Endothelial cell of umbilical vein (primary cell): ENCODE results near the gene POFUT2. TPM values are rescaled to one million over a fixed set of nuclear protein-coding genes. Genes with fewer than 3 reads are reported as not detected.

ENCODE experiments used
- BruUV-seq: library from RNA; stranded (reverse); fragments of 400-500 nt; replicated peaks from 2 replicates; lab custom pipeline; 2021; lab: Mats Ljungman, UMichigan
- CTCF ChIA-PET: fragments of 300-600, 350-600 bp; sonication (Branson Sonifier 250); formaldehyde crosslinking; loops from one replicate; lab custom pipeline; 2021; ENCODE audit warnings: antibody characterized with exemption, inconsistent platforms; lab: Charles Lee
- POLR2A ChIA-PET: fragments of 300-600, 350-600 bp; sonication (Branson Sonifier 250); formaldehyde crosslinking; loops from one replicate; lab custom pipeline; 2021; ENCODE audit warnings: antibody characterized with exemption, inconsistent platforms; lab: Charles Lee
- DNase-seq: peaks from one replicate; pipeline ENCODE4 v3.0.0-alpha.2; 2011; ENCODE audit warnings: low read depth, low spot score
- FAIRE-seq: peaks from 2 replicates; lab custom pipeline; 2011; peaks lifted over from hg19 to GRCh38; lab: Jason Lieb, UNC
- H2AFZ ChIP-seq: 2 replicates; pipeline ENCODE4 v1.6.0; 2012; ENCODE audit warnings: low read depth, low read length, control low read depth, inconsistent platforms
- H3K27ac ChIP-seq: 2 replicates; pipeline ENCODE4 v1.5.1; 2011; ENCODE audit warnings: low read depth, mild to moderate bottlenecking, control low read depth, low read length, moderate library complexity; ENCODE audit not compliant: insufficient read depth
- H3K27me3 ChIP-seq, 2 experiments: 2 replicates each; pipeline versions ENCODE4 v1.6.0 to v1.6.1; 2011; ENCODE audit warnings: low read length in 2 of 2, mixed read lengths in 1 of 2; ENCODE audit not compliant: control insufficient read depth in 2 of 2, insufficient read depth in 2 of 2
- H3K36me3 ChIP-seq, 2 experiments: 2 replicates in 1 of 2; 3 replicates in 1 of 2; pipeline ENCODE4 v1.5.1; 2011; ENCODE audit warnings: low read length in 2 of 2, mild to moderate bottlenecking in 1 of 2, moderate library complexity in 1 of 2; ENCODE audit not compliant: control insufficient read depth in 2 of 2, insufficient read depth in 2 of 2; ENCODE audit errors: extremely low read depth in 1 of 2
- H3K4me1 ChIP-seq: 3 replicates; pipeline ENCODE4 v1.5.1; 2011; ENCODE audit warnings: mild to moderate bottlenecking, low read length; ENCODE audit not compliant: control insufficient read depth, insufficient read depth; ENCODE audit errors: extremely low read depth
- H3K4me2 ChIP-seq: 2 replicates; pipeline ENCODE4 v1.6.1; 2011; ENCODE audit warnings: low read length, control low read depth, mixed read lengths; ENCODE audit not compliant: insufficient read depth
- H3K4me3 ChIP-seq, 3 experiments: fragments of 200-600 bp in 1 of 3; sonication (generic), shearing (Covaris generic) in 1 of 3; replicated peaks in 1 of 3; 2 replicates each; pipeline ENCODE4 v1.5.1; 2011 to 2016; ENCODE audit warnings: control low read depth in 3 of 3, low read length in 3 of 3, mild to moderate bottlenecking in 2 of 3, inconsistent platforms in 1 of 3, low read depth in 1 of 3, moderate library complexity in 1 of 3; ENCODE audit not compliant: insufficient read depth in 1 of 3
- H3K79me2 ChIP-seq: 2 replicates; pipeline ENCODE4 v1.6.0; 2012; ENCODE audit warnings: low read length, inconsistent platforms; ENCODE audit not compliant: control insufficient read depth, insufficient read depth
- H3K9ac ChIP-seq: replicated peaks from 2 replicates; pipeline ENCODE3; 2011; ENCODE audit warnings: low read length, control low read depth; ENCODE audit not compliant: insufficient read depth; ENCODE audit errors: extremely low read depth
- H3K9me1 ChIP-seq: replicated peaks from 3 replicates; pipeline ENCODE4 v1.6.0; 2011; ENCODE audit warnings: mild to moderate bottlenecking, low read length; ENCODE audit not compliant: control insufficient read depth, insufficient read depth; ENCODE audit errors: extremely low read depth
- H3K9me3 ChIP-seq: replicated peaks from 2 replicates; pipeline ENCODE4 v1.5.1; 2012; ENCODE audit warnings: low read length, inconsistent platforms; ENCODE audit not compliant: control insufficient read depth, insufficient read depth
- H4K20me1 ChIP-seq: replicated peaks from 2 replicates; pipeline ENCODE3; 2011; ENCODE audit warnings: mild to moderate bottlenecking, low read length; ENCODE audit not compliant: control insufficient read depth, insufficient read depth; ENCODE audit errors: extremely low read depth
- CTCF ChIP-seq, 2 donors: IDR thresholded peaks; 1 replicate in 1 of 2; 2 replicates in 1 of 2; pipeline ENCODE4 v1.5.1; 2011; ENCODE audit warnings: low read length in 2 of 2, mild to moderate bottlenecking in 2 of 2, moderate library complexity in 2 of 2, control low read depth in 1 of 2, inconsistent platforms in 1 of 2, low read depth in 1 of 2; ENCODE audit not compliant: insufficient read depth in 1 of 2; ENCODE audit errors: extremely low read depth in 1 of 2
- EZH2 ChIP-seq: IDR thresholded peaks from 2 replicates; pipeline ENCODE4 v1.6.1; 2012; ENCODE audit warnings: borderline replicate concordance, low read depth, mild to moderate bottlenecking, moderate library complexity, low read length, inconsistent platforms; ENCODE audit not compliant: severe bottlenecking
- FOS ChIP-seq: IDR thresholded peaks from 2 replicates; pipeline ENCODE4 v1.6.1; 2011; ENCODE audit warnings: mild to moderate bottlenecking, low read length, moderate library complexity, borderline replicate concordance; ENCODE audit not compliant: insufficient read depth
- GATA2 ChIP-seq: IDR thresholded peaks from 2 replicates; pipeline ENCODE4 v1.7.0; 2011; ENCODE audit warnings: low read depth, mild to moderate bottlenecking, moderate library complexity, mixed read lengths, low read length; ENCODE audit not compliant: insufficient read length, insufficient read depth
- JUN ChIP-seq: IDR thresholded peaks from 2 replicates; pipeline ENCODE4 v1.6.1; 2011; ENCODE audit warnings: borderline replicate concordance, low read depth; ENCODE audit not compliant: insufficient read length, insufficient read depth
- MAX ChIP-seq: IDR thresholded peaks from 2 replicates; pipeline ENCODE4 v1.6.1; 2011; ENCODE audit not compliant: insufficient read depth, insufficient read length
- POLR2A ChIP-seq: IDR thresholded peaks from 2 replicates; pipeline ENCODE4 v1.6.1; 2012; ENCODE audit warnings: low read depth, mild to moderate bottlenecking, control low read depth, low read length
- POLR2AphosphoS5 ChIP-seq: IDR thresholded peaks from 2 replicates; pipeline ENCODE4 v1.6.1; 2012; ENCODE audit warnings: low read depth, mild to moderate bottlenecking, control low read depth, low read length, moderate library complexity; ENCODE audit not compliant: insufficient read depth
- dilution Hi-C: fragments of 300-500 bp; cut with MboI; formaldehyde crosslinking; loops from one replicate; pipeline ENCODE4 v1.15.0; 2019; ENCODE audit warnings: low sequenced_read_pairs; ENCODE audit not compliant: extremely low pct_ligation_motif_present
- intact Hi-C: fragments of 100-400 bp; cut with micrococcal nuclease; formaldehyde crosslinking; loops from one replicate; pipeline ENCODE4 v1.10.0; 2022
- polyA plus RNA-seq, 4 experiments: library from polyadenylated mRNA; depleted of rRNA in 3 of 4; stranded (reverse) in 3 of 4; unstranded in 1 of 4; fragments of >200 nt; gene quantifications; 2 replicates each; pipeline versions ENCODE4 v1.2.1 to v1.2.3, GENCODE V29; 2011 to 2012; ENCODE audit warnings: missing spikeins in 1 of 4
- total RNA-seq: library from RNA; stranded (reverse); gene quantifications from 2 replicates; pipeline ENCODE4 v1.2.3, GENCODE V29; 2021

Gene POFUT2
- total and polyA plus RNA-seq, 2 donors (not counting 3 experiments of a cell fraction or from before 2014, with no cell fraction given), result 30.7 to 47.5 TPM

- BruUV-seq, result no TSS peak
- no peak overlapping the region for H3K4me2 ChIP-seq
- no peaks in the 10 kb centered on the region for H3K9me1 ChIP-seq
- no peak overlapping the region for H2AFZ ChIP-seq
- dilution Hi-C loops, result no loop called here
- H3K4me1 ChIP-seq, result peaks cover 22% of the 10 kb centered on the region
- CTCF ChIA-PET, result no interaction called here
- DNase-seq (no peak), FAIRE-seq (no peak)
- H3K9me3 ChIP-seq, result no peaks in the 10 kb centered on the region
- no peak overlapping the region for H3K4me3 ChIP-seq
- no peaks in the 10 kb centered on the region for H3K27me3 ChIP-seq
- H4K20me1 ChIP-seq, result no peaks in the 10 kb centered on the region
- intact Hi-C loops, result no loop called here
- H3K27ac ChIP-seq, result no peak overlapping the region
- POLR2A ChIA-PET, result no interaction called here
- no peak for TF ChIP-seq FOS
- no peak for TF ChIP-seq CTCF (IDR thresholded peaks at IDR 0.05; ENCODE audit: extremely low read depth in 1 of 2, insufficient read depth in 1 of 2, low read depth in 1 of 2, low read length in 2 of 2)
- no peak for TF ChIP-seq EZH2
- no peak for TF ChIP-seq GATA2
- no peak for TF ChIP-seq MAX
- no peak for TF ChIP-seq POLR2AphosphoS5
- TF ChIP-seq JUN, result no peak
- no peak for TF ChIP-seq POLR2A
- H3K36me3 ChIP-seq, result no peaks in the 10 kb centered on the region
- no peak overlapping the region for H3K9ac ChIP-seq
- no peaks in the 10 kb centered on the region for H3K79me2 ChIP-seq
Observed at GRCh38 chr21:45306832-45307571, 19.3 kb upstream of the POFUT2 start.
